IMR-90 (cell line): ENCODE results near the gene GPRC5D. TPM values are rescaled to one million over a fixed set of nuclear protein-coding genes. Genes with fewer than 3 reads are reported as not detected.

Source experiments
- ATAC-seq: fragments of 200-7000 bp; cut with Tn5 transposase; 2 replicates; pipeline ENCODE4 v1.9.1; 2020; ENCODE audit warnings: low read depth, mild to moderate bottlenecking, moderate library complexity
- BruUV-seq: library from RNA; stranded (reverse); fragments of 400-500 nt; replicated peaks from 2 replicates; lab custom pipeline; 2021; lab: Mats Ljungman, UMichigan
- CTCF ChIA-PET: fragments of 300-600 bp; formaldehyde crosslinking; extraction: SDS; loops from one replicate; lab custom pipeline; 2021; ENCODE audit warnings: antibody characterized with exemption; lab: Yijun Ruan, JAX
- POLR2A ChIA-PET: fragments of 300-600 bp; sonication (Branson Sonifier 250); formaldehyde crosslinking; loops from one replicate; lab custom pipeline; 2022; ENCODE audit warnings: antibody characterized with exemption; ENCODE audit not compliant: unreplicated experiment; lab: Charles Lee
- DNase-seq: peaks from one replicate; pipeline ENCODE4 v3.0.0; 2013
- H2AFZ ChIP-seq: replicated peaks from 2 replicates; pipeline ENCODE3; 2013; ENCODE audit warnings: low read length, mild to moderate bottlenecking; ENCODE audit not compliant: poor library complexity
- H2AK5ac ChIP-seq: 2 replicates; pipeline ENCODE4 v1.6.1; 2013; ENCODE audit warnings: low read depth, low read length, inconsistent platforms
- H2AK9ac ChIP-seq: replicated peaks from 2 replicates; pipeline ENCODE3; 2013; ENCODE audit warnings: mild to moderate bottlenecking, low read depth, low read length, moderate library complexity; ENCODE audit not compliant: poor library complexity
- H2BK120ac ChIP-seq: 2 replicates; pipeline ENCODE4 v1.6.1; 2013; ENCODE audit warnings: low read depth, low read length, inconsistent platforms
- H2BK15ac ChIP-seq: 3 replicates; pipeline ENCODE4 v1.6.1; 2013; ENCODE audit warnings: low read depth, low read length, inconsistent platforms
- H2BK20ac ChIP-seq: 2 replicates; pipeline ENCODE4 v1.6.1; 2013; ENCODE audit warnings: low read depth, mild to moderate bottlenecking, inconsistent platforms, low read length, moderate library complexity
- H2BK5ac ChIP-seq: 2 replicates; pipeline ENCODE4 v1.6.1; 2013; ENCODE audit warnings: mild to moderate bottlenecking, low read depth, low read length, inconsistent platforms; ENCODE audit not compliant: poor library complexity, severe bottlenecking
- H3K14ac ChIP-seq: replicated peaks from 2 replicates; pipeline ENCODE4 v1.6.1; 2013; ENCODE audit warnings: low read depth, low read length, inconsistent platforms
- H3K18ac ChIP-seq: 2 replicates; pipeline ENCODE4 v1.6.1; 2013; ENCODE audit warnings: low read depth, low read length, control low read depth
- H3K23ac ChIP-seq: 2 replicates; pipeline ENCODE4 v1.6.1; 2013; ENCODE audit warnings: low read depth, low read length, inconsistent platforms
- H3K27ac ChIP-seq: 2 replicates; pipeline ENCODE4 v1.5.1; 2013; ENCODE audit warnings: mild to moderate bottlenecking, control low read depth, low read length; ENCODE audit not compliant: insufficient read depth
- H3K27me3 ChIP-seq: 2 replicates; pipeline ENCODE4 v1.6.1; 2013; ENCODE audit warnings: low read length; ENCODE audit not compliant: control insufficient read depth, insufficient read depth
- H3K36me3 ChIP-seq: 2 replicates; pipeline ENCODE4 v1.6.1; 2013; ENCODE audit warnings: low read length, mixed read lengths; ENCODE audit not compliant: control insufficient read depth, insufficient read depth
- H3K4ac ChIP-seq: 2 replicates; pipeline ENCODE4 v1.6.1; 2013; ENCODE audit warnings: low read depth, low read length, inconsistent platforms
- H3K4me1 ChIP-seq: 2 replicates; pipeline ENCODE4 v1.6.1; 2013; ENCODE audit warnings: low read length, mixed read lengths; ENCODE audit not compliant: control insufficient read depth, insufficient read depth
- H3K4me2 ChIP-seq: 2 replicates; pipeline ENCODE4 v1.6.1; 2013; ENCODE audit warnings: low read depth, mild to moderate bottlenecking, control low read depth, low read length, moderate library complexity
- H3K4me3 ChIP-seq: 2 replicates; pipeline ENCODE4 v1.5.1; 2013; ENCODE audit warnings: low read depth, mild to moderate bottlenecking, control low read depth, low read length, moderate library complexity; ENCODE audit not compliant: insufficient read depth
- H3K56ac ChIP-seq: 2 replicates; pipeline ENCODE4 v1.6.1; 2013; ENCODE audit warnings: low read length, inconsistent platforms; ENCODE audit not compliant: insufficient read depth; ENCODE audit errors: extremely low read depth
- H3K79me1 ChIP-seq, 2 experiments: 2 replicates each; pipeline ENCODE4 v1.6.1; 2013; ENCODE audit warnings: low read length in 2 of 2, inconsistent platforms in 1 of 2, low read depth in 1 of 2
- H3K9ac ChIP-seq: 2 replicates; pipeline ENCODE4 v1.6.1; 2013; ENCODE audit warnings: low read depth, low read length, control low read depth
- H3K9me1 ChIP-seq: 2 replicates; pipeline ENCODE4 v1.6.1; 2013; ENCODE audit warnings: low read length, inconsistent platforms; ENCODE audit not compliant: insufficient read depth
- H3K9me3 ChIP-seq: 2 replicates; pipeline ENCODE4 v1.6.1; 2013; ENCODE audit warnings: low read length; ENCODE audit not compliant: control insufficient read depth, insufficient read depth
- H4K20me1 ChIP-seq: 2 replicates; pipeline ENCODE4 v1.6.1; 2013; ENCODE audit warnings: low read length, inconsistent platforms; ENCODE audit not compliant: insufficient read depth
- H4K5ac ChIP-seq: 2 replicates; pipeline ENCODE4 v1.6.1; 2013; ENCODE audit warnings: mild to moderate bottlenecking, low read depth, low read length, control low read depth
- H4K8ac ChIP-seq, 2 experiments: 2 replicates each; pipeline ENCODE4 v1.6.1; 2013; ENCODE audit warnings: low read depth in 2 of 2, low read length in 2 of 2, control low read depth in 1 of 2, inconsistent platforms in 1 of 2
- H4K91ac ChIP-seq: 2 replicates; pipeline ENCODE4 v1.6.1; 2013; ENCODE audit warnings: low read depth, low read length, inconsistent platforms; ENCODE audit not compliant: insufficient read depth
- CEBPB ChIP-seq: IDR thresholded peaks from 2 replicates; pipeline ENCODE4 v1.6.1; 2012; ENCODE audit warnings: low read depth, low read length, improper control_type of control experiment
- CHD1 ChIP-seq: IDR thresholded peaks from 2 replicates; pipeline ENCODE4 v1.6.1; 2012; ENCODE audit warnings: low read depth, low read length, improper control_type of control experiment
- MAFK ChIP-seq: IDR thresholded peaks from 2 replicates; pipeline ENCODE4 v1.6.1; 2012; ENCODE audit warnings: low read depth, low read length, improper control_type of control experiment
- MAZ ChIP-seq: IDR thresholded peaks from 2 replicates; pipeline ENCODE4 v1.6.1; 2012; ENCODE audit warnings: low read depth, mild to moderate bottlenecking, low read length, improper control_type of control experiment, moderate library complexity, borderline replicate concordance
- MXI1 ChIP-seq: IDR thresholded peaks from 2 replicates; pipeline ENCODE4 v1.6.1; 2012; ENCODE audit warnings: low read depth, mild to moderate bottlenecking, low read length, moderate library complexity, borderline replicate concordance
- RAD21 ChIP-seq: IDR thresholded peaks from 2 replicates; pipeline ENCODE4 v1.6.1; 2012; ENCODE audit warnings: low read length, improper control_type of control experiment
- RFX5 ChIP-seq: IDR thresholded peaks from 2 replicates; pipeline ENCODE4 v1.8.0; 2012; ENCODE audit warnings: low read depth, mild to moderate bottlenecking, low read length, moderate library complexity
- SMC3 ChIP-seq: fragments of 150-350 bp; IDR thresholded peaks from 2 replicates; pipeline ENCODE4 v1.6.1; 2016; ENCODE audit warnings: low read depth, mild to moderate bottlenecking, antibody characterized with exemption, low read length, moderate library complexity
- USF2 ChIP-seq: fragments of 150-350 bp; IDR thresholded peaks from 2 replicates; pipeline ENCODE4 v1.6.1; 2017; ENCODE audit warnings: mild to moderate bottlenecking, antibody characterized with exemption, low read length, low read depth
- WGBS, 2 experiments: methylation state at CpG; one replicate each; pipeline versions ENCODE4 v1.1.5 to v1.1.7; 2013; ENCODE audit warnings: missing lambda C conversion rate in 2 of 2; ENCODE audit not compliant: insufficient read length in 1 of 2; ENCODE audit errors: extremely low coverage in 2 of 2; 5-methylcytosine and 5-hydroxymethylcytosine counted together
- dilution Hi-C: fragments of 300-500 bp; cut with HindIII; formaldehyde crosslinking; loops from one replicate; pipeline ENCODE4 v1.14.3; 2018; ENCODE audit warnings: low sequenced_read_pairs; ENCODE audit not compliant: unreplicated experiment
- in situ Hi-C: fragments of 300-500 bp; cut with MboI; formaldehyde crosslinking; loops from 3 replicates; pipeline ENCODE4 v1.14.3; 2019; ENCODE audit warnings: low sequenced_read_pairs, inconsistent platforms, mixed read lengths
- intact Hi-C: fragments of 100-400 bp; cut with micrococcal nuclease; formaldehyde crosslinking; loops from 2 replicates; pipeline ENCODE4 v1.10.0; 2022
- polyA plus RNA-seq, 3 experiments: library from polyadenylated mRNA; depleted of rRNA; stranded (reverse); fragments of >200 nt; gene quantifications; 2 replicates each; pipeline ENCODE4 v1.2.3, GENCODE V29; 2012; ENCODE audit warnings: low replicate concordance in 1 of 3
- total RNA-seq: library from RNA; depleted of rRNA; stranded (reverse); fragments of >200 nt; gene quantifications from 2 replicates; pipeline ENCODE4 v1.2.3, GENCODE V29; 2012

The GPRC5D gene
- total and polyA plus RNA-seq, 2 of the 4 experiments (the other 2 are of a cell fraction): not detected

DNA sequence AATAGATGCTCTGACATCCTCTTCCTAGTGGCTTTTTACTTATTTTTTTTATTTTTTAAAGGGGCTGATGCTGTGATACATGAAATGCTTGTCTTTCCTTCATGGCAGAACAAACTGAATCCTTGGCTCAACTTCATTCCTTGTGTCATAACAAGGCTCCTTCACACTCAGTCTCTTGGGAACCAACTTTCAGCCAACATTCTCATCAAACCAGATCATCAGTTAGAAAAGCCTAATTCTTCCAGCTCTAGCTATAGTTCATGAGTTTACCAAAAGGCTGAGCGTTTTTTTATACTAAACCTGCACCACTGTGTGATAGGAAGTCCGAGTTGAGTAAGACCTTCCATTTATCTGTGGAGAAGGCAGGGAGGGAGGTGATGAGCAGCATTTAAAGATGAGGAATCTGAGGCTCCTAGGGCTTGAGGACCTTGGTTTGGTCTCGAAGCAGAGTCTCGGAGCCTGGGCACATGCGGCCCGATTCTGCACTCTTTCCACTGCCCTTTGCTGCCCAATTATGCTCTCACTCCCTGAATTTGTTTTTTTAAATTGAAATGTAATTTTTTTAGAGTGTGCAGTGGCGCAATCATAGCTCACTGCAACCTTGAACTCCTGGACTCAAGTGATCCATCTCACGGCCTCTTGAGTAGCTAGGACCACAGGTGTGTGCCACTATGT, 8.2 kb downstream of the GPRC5D start:
- no peaks in the 10 kb centered on the region for H3K9me3 ChIP-seq
- H3K14ac ChIP-seq: no peak overlapping the region
- ChIA-PET CTCF (no interaction called here), POLR2A (no interaction called here)
- H4K8ac ChIP-seq: no peak overlapping the region
- no peak overlapping the region for H3K23ac ChIP-seq
- H2AK5ac ChIP-seq: no peak overlapping the region
- peaks cover 2% of the 10 kb centered on the region; the same call in 1 of the 2 replicates for H3K4me1 ChIP-seq
- no peaks in the 10 kb centered on the region for H3K36me3 ChIP-seq
- H4K20me1 ChIP-seq: no peaks in the 10 kb centered on the region
- H4K91ac ChIP-seq: no peak overlapping the region
- no peak overlapping the region for H4K5ac ChIP-seq
- H2BK120ac ChIP-seq: no peak overlapping the region
- in situ Hi-C loops: no loop called here
- peak; percentile 52 for DNase-seq
- dilution Hi-C loops: no loop called here
- no peaks in the 10 kb centered on the region for H3K27me3 ChIP-seq
- H2AFZ ChIP-seq: no peak overlapping the region
- no peak overlapping the region for H3K56ac ChIP-seq
- no TSS peak for BruUV-seq
- H3K79me1 ChIP-seq: no peaks in the 10 kb centered on the region
- H2BK5ac ChIP-seq: no peak overlapping the region
- TF ChIP-seq MAZ (no peak), USF2 (no peak), CEBPB (no peak), RAD21 (no peak), MXI1 (no peak), CHD1 (no peak), RFX5 (no peak), MAFK (no peak), SMC3 (no peak)
- no peak overlapping the region for H2BK15ac ChIP-seq
- no peak overlapping the region for H3K4ac ChIP-seq
- no peaks in the 10 kb centered on the region for H3K9me1 ChIP-seq
- no peak overlapping the region for H2BK20ac ChIP-seq
- intact Hi-C loops: loop anchor here (5.0 kb wide), 1 partner anchor 34 kb away; no protein-coding TSS in a partner anchor
- no peak overlapping the region; the same call in 1 of the 2 replicates for H3K18ac ChIP-seq
- no peak overlapping the region for H3K4me3 ChIP-seq
- no peak overlapping the region for H3K27ac ChIP-seq
- no peak overlapping the region for H3K4me2 ChIP-seq
- 100% methylated on average over 4 of the region's 8 CpGs; no CpG with 5 or more reads in 1 of the 2 experiments for WGBS, 2 experiments
- peak; percentile 45 for ATAC-seq
- no peak overlapping the region for H3K9ac ChIP-seq
- no peak overlapping the region for H2AK9ac ChIP-seq
